BE2C (cell line): Measurements from ENCODE around the gene PDE1C.

Experiments used
- DNase-seq: peaks from one replicate; pipeline ENCODE4 v3.0.0-alpha.2; 2020
- H3K27me3 ChIP-seq: fragments of 250-450 bp; sonication (Bioruptor Pico); 2 replicates; pipeline ENCODE4 v1.5.1; 2020; ENCODE audit warnings: mild to moderate bottlenecking
- H3K36me3 ChIP-seq: fragments of 250-450 bp; sonication (Bioruptor Pico); 2 replicates; pipeline ENCODE4 v1.5.1; 2020; ENCODE audit warnings: mild to moderate bottlenecking
- H3K4me1 ChIP-seq: fragments of 250-450 bp; sonication (Bioruptor Pico); 2 replicates; pipeline ENCODE4 v1.5.1; 2020
- H3K4me3 ChIP-seq: 2 replicates; pipeline ENCODE4 v1.5.1; 2011; ENCODE audit warnings: low read depth, low read length
- H3K9me3 ChIP-seq: fragments of 250-450 bp; sonication (Bioruptor Pico); 2 replicates; pipeline ENCODE4 v1.5.1; 2020
- TF ChIP-seq, protein P1 (sequence below): IDR thresholded peaks from 2 replicates; pipeline ENCODE4 v1.5.1; 2012; ENCODE audit warnings: mild to moderate bottlenecking, low read depth, low read length

The PDE1C gene

GRCh38 chr7:32104766-32105165 lies 34.6 kb upstream of the PDE1C start:
- TF ChIP-seq, protein P1, sequence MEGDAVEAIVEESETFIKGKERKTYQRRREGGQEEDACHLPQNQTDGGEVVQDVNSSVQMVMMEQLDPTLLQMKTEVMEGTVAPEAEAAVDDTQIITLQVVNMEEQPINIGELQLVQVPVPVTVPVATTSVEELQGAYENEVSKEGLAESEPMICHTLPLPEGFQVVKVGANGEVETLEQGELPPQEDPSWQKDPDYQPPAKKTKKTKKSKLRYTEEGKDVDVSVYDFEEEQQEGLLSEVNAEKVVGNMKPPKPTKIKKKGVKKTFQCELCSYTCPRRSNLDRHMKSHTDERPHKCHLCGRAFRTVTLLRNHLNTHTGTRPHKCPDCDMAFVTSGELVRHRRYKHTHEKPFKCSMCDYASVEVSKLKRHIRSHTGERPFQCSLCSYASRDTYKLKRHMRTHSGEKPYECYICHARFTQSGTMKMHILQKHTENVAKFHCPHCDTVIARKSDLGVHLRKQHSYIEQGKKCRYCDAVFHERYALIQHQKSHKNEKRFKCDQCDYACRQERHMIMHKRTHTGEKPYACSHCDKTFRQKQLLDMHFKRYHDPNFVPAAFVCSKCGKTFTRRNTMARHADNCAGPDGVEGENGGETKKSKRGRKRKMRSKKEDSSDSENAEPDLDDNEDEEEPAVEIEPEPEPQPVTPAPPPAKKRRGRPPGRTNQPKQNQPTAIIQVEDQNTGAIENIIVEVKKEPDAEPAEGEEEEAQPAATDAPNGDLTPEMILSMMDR = no peak
- no peaks in the 10 kb centered on the region for H3K36me3 ChIP-seq
- no peaks in the 10 kb centered on the region for H3K9me3 ChIP-seq
- DNase-seq = no peak
- H3K27me3 ChIP-seq = no peaks in the 10 kb centered on the region
- no peak overlapping the region for H3K4me3 ChIP-seq
- no peaks in the 10 kb centered on the region for H3K4me1 ChIP-seq

- DNase-seq = no peak
- H3K4me3 ChIP-seq = no peak overlapping the region
- TF ChIP-seq, protein P1 = no peak
- H3K36me3 ChIP-seq = no peaks in the 10 kb centered on the region
- no peaks in the 10 kb centered on the region for H3K9me3 ChIP-seq
- no peaks in the 10 kb centered on the region for H3K4me1 ChIP-seq
- H3K27me3 ChIP-seq = no peaks in the 10 kb centered on the region
These were observed 33.2 kb upstream of the PDE1C start for GRCh38 chr7:32103361-32103760.

- Histone ChIP-seq H3K27me3 (no peaks in the 10 kb centered on the region), H3K4me1 (no peaks in the 10 kb centered on the region), H3K4me3 (no peak overlapping the region), H3K9me3 (no peaks in the 10 kb centered on the region), H3K36me3 (no peaks in the 10 kb centered on the region)
- TF ChIP-seq, protein P1 = no peak
- DNase-seq = no peak
These were observed 32.2 kb upstream of the PDE1C start for GRCh38 chr7:32102432-32102873.

- DNase-seq = no peak
- H3K4me3 ChIP-seq = no peak overlapping the region
- no peaks in the 10 kb centered on the region for H3K9me3 ChIP-seq
- no peaks in the 10 kb centered on the region for H3K27me3 ChIP-seq
- TF ChIP-seq, protein P1 = no peak
- H3K4me1 ChIP-seq = no peaks in the 10 kb centered on the region
- no peaks in the 10 kb centered on the region for H3K36me3 ChIP-seq
These were observed 30.2 kb upstream of the PDE1C start for GRCh38 chr7:32100407-32100907.

DNA sequence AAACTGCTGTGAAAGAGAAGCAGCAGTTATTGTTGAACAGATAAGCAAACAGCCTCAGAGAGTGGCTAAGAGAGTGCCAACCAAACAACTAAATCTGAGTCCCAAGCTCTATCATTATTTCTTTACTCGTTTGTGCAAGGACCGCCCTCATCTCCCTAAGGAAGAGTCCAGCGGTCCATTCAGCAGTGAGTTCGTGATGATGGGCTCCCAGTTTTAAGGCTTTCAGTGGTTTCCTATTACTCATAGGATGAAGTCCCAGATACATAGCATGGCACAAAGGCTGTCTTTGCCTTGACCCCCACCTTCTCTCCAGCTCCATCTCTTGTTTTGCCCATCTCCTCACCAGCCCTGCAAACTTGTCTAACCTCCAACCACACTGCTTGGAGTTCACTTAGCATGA lies 24.3 kb upstream of the PDE1C start:
- TF ChIP-seq, protein P1 = no peak
- Histone ChIP-seq H3K9me3 (no peaks in the 10 kb centered on the region), H3K36me3 (no peaks in the 10 kb centered on the region), H3K4me1 (no peaks in the 10 kb centered on the region), H3K27me3 (no peaks in the 10 kb centered on the region), H3K4me3 (no peak overlapping the region)
- DNase-seq = no peak

DNA sequence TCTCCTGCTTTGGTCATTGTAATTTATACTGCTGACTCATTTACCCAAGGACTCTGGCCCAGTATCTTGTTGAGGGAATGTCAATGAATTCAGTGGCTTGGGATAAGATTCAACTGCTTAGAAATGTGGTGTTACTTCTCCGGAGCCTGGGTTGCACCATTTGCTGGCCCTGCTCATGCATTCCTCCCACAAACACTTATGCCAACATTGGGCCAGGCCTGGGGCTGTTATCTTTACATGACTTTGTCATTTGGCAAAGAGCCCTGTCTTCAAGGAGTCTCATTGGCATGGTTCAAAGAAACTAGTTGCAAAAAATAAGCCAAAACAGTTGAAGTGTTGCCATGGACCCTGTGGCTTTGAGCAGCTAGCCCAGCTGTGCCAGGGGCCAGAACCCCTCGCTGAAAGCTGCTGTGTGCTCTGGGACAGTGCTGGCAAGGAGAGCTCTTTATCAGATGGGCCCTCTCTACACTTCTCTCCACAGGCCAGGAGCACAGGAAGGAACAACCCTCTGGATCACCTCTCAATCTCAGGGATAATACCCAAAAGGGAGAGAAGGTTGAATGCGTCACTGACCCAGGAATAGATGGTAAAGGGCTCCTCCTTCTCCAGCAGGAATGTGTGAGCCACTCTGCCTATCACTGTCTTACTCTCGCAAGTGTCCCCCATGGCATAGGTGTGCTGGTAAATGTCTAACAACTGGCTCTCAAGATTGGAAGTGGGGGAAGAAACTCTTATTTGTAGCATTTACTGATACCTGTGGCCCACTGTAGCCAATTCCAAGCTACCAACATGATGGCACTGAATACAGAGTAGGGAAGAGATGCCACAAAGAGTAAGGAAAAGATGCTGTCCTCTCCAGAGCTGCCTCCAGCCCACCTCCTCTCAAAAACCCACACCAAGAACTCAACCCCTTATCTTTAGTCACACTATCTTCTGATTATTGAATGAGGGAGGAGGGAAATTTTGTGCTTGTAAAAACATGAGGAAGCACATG lies 23.5 kb upstream of the PDE1C start:
- DNase-seq = no peak

More for the DNA sequence above, 23.5 kb upstream of the PDE1C start:
- Histone ChIP-seq H3K27me3 (no peaks in the 10 kb centered on the region), H3K4me3 (no peak overlapping the region), H3K9me3 (no peaks in the 10 kb centered on the region), H3K36me3 (no peaks in the 10 kb centered on the region), H3K4me1 (no peaks in the 10 kb centered on the region)
- TF ChIP-seq, protein P1 = no peak
